ENCODE results near the gene UPP1.
"Not testable (repeated sequence)": the region's sequence is repeated elsewhere in the genome, so short reads cannot be mapped to it uniquely, and the experiment has no call there.

UPP1 gene

GRCh38 chr7:48112401-48113165 lies 23.5 kb downstream of the UPP1 start:
- no peak for DNase-seq

- DNase-seq, result no peak
Measured at GRCh38 chr7:48113275-48113674, 24.2 kb downstream of the UPP1 start.

- no peak for DNase-seq
Measured at GRCh38 chr7:48114115-48114514, 25.1 kb downstream of the UPP1 start.

GRCh38 chr7:48114589-48114988 lies 25.5 kb downstream of the UPP1 start:
- no peak for DNase-seq

- DNase-seq, result no peak
Measured at GRCh38 chr7:48116043-48116442, 27.0 kb downstream of the UPP1 start.

- DNase-seq, result no peak
Measured at GRCh38 chr7:48118041-48118440, 29.0 kb downstream of the UPP1 start.

GRCh38 chr7:48120536-48120935 lies 31.5 kb downstream of the UPP1 start:
- DNase-seq, result not testable (repeated sequence)

- DNase-seq, result no peak
Measured at GRCh38 chr7:48126037-48126436, 37.0 kb downstream of the UPP1 start.

GRCh38 chr7:48130658-48131108 lies 41.6 kb downstream of the UPP1 start:
- DNase-seq, result no peak

GRCh38 chr7:48132792-48133191 lies 43.7 kb downstream of the UPP1 start:
- no peak for DNase-seq

GRCh38 chr7:48139459-48139858 lies 50.4 kb downstream of the UPP1 start:
- DNase-seq, result no peak

GRCh38 chr7:48140001-48140681 lies 51.1 kb downstream of the UPP1 start:
- DNase-seq, result no peak

- no peak for DNase-seq
Measured at GRCh38 chr7:48141521-48141920, 52.5 kb downstream of the UPP1 start.

- DNase-seq, result no peak
Measured at GRCh38 chr7:48144291-48144768, 55.3 kb downstream of the UPP1 start.

- DNase-seq, result no peak
Measured at GRCh38 chr7:48147078-48147591, 58.1 kb downstream of the UPP1 start.

- DNase-seq, result not testable (repeated sequence)
Measured at GRCh38 chr7:48147690-48148089, 58.6 kb downstream of the UPP1 start.

GRCh38 chr7:48148311-48148710 lies 59.2 kb downstream of the UPP1 start:
- DNase-seq, result no peak

GRCh38 chr7:48149058-48149457 lies 60.0 kb downstream of the UPP1 start:
- no peak for DNase-seq

- no peak for DNase-seq
Measured at GRCh38 chr7:48150086-48150485, 61.0 kb downstream of the UPP1 start.

- no peak for DNase-seq
Measured at GRCh38 chr7:48154792-48155413, 65.8 kb downstream of the UPP1 start.

All from 8988T (cell line).